ENCODE measurements around the gene RIC3. TPM values are rescaled to one million over a fixed set of nuclear protein-coding genes. Genes with fewer than 3 reads are reported as not detected.

Gene RIC3
- total RNA-seq, 2 experiments from 2014 or later: 7.8 to 9.4 TPM

- Mint-ChIP-seq H3K36me3 (ENCODE audit: low read depth) (no peaks in the 10 kb centered on the region), H3K27me3 (ENCODE audit: low read depth) (peaks cover 19% of the 10 kb centered on the region), H3K4me1 (ENCODE audit: low read depth) (no peaks in the 10 kb centered on the region), H3K9me3 (ENCODE audit: insufficient read depth) (no peaks in the 10 kb centered on the region), H3K4me3 (no peak overlapping the region), H3K27ac (no peak overlapping the region)
- ChIA-PET POLR2A (no interaction called here), CTCF (interaction anchor here (2.0 kb wide), 1 partner anchor 60 kb away, joined by 6 read pairs; the partner anchor contains the start of gene LMO1)
- ATAC-seq (no peak), DNase-seq (no peak)
Measured at GRCh38 chr11:8203414-8203715, 34.5 kb upstream of the RIC3 start.

GRCh38 chr11:8202516-8203413 is 33.9 kb upstream of the RIC3 start:
- ChIA-PET CTCF (interaction anchor here (2.0 kb wide), 1 partner anchor 61 kb away, joined by 6 read pairs; the partner anchor contains the start of gene LMO1), POLR2A (no interaction called here)
- H3K36me3 Mint-ChIP-seq (ENCODE audit: low read depth): no peaks in the 10 kb centered on the region
- H3K4me1 Mint-ChIP-seq (ENCODE audit: low read depth): no peaks in the 10 kb centered on the region
- H3K27me3 Mint-ChIP-seq (ENCODE audit: low read depth): peaks cover 17% of the 10 kb centered on the region
- H3K9me3 Mint-ChIP-seq (ENCODE audit: insufficient read depth): no peaks in the 10 kb centered on the region
- ATAC-seq: no peak
- H3K27ac Mint-ChIP-seq: no peak overlapping the region
- no peak overlapping the region for H3K4me3 Mint-ChIP-seq
- DNase-seq: no peak

- ChIA-PET POLR2A (no interaction called here), CTCF (no interaction called here)
- no peak overlapping the region for H3K27ac Mint-ChIP-seq
- no peak overlapping the region for H3K4me3 Mint-ChIP-seq
- DNase-seq: no peak
- no peaks in the 10 kb centered on the region for H3K9me3 Mint-ChIP-seq (ENCODE audit: insufficient read depth)
- no peaks in the 10 kb centered on the region for H3K4me1 Mint-ChIP-seq (ENCODE audit: low read depth)
- peaks cover 14% of the 10 kb centered on the region for H3K27me3 Mint-ChIP-seq (ENCODE audit: low read depth)
- no peak for ATAC-seq
- H3K36me3 Mint-ChIP-seq (ENCODE audit: low read depth): no peaks in the 10 kb centered on the region
Measured at GRCh38 chr11:8201644-8202365, 33.0 kb upstream of the RIC3 start.

GRCh38 chr11:8199676-8200075 is 30.9 kb upstream of the RIC3 start:
- ChIA-PET CTCF (no interaction called here), POLR2A (no interaction called here)
- Mint-ChIP-seq H3K4me3 (no peak overlapping the region), H3K9me3 (ENCODE audit: insufficient read depth) (no peaks in the 10 kb centered on the region), H3K27ac (no peak overlapping the region), H3K27me3 (ENCODE audit: low read depth) (peaks cover 6% of the 10 kb centered on the region), H3K36me3 (ENCODE audit: low read depth) (no peaks in the 10 kb centered on the region), H3K4me1 (ENCODE audit: low read depth) (no peaks in the 10 kb centered on the region)
- ATAC-seq (no peak), DNase-seq (no peak)

- peaks cover 5% of the 10 kb centered on the region for H3K27me3 Mint-ChIP-seq (ENCODE audit: low read depth)
- no peaks in the 10 kb centered on the region for H3K4me1 Mint-ChIP-seq (ENCODE audit: low read depth)
- DNase-seq (no peak), ATAC-seq (no peak)
- ChIA-PET CTCF (no interaction called here), POLR2A (no interaction called here)
- no peak overlapping the region for H3K4me3 Mint-ChIP-seq
- H3K9me3 Mint-ChIP-seq (ENCODE audit: insufficient read depth): no peaks in the 10 kb centered on the region
- H3K36me3 Mint-ChIP-seq (ENCODE audit: low read depth): no peaks in the 10 kb centered on the region
- H3K27ac Mint-ChIP-seq: no peak overlapping the region
Measured at GRCh38 chr11:8196749-8197148, 27.9 kb upstream of the RIC3 start.

- no peak overlapping the region for H3K27ac Mint-ChIP-seq
- ChIA-PET CTCF (interaction anchor here (1.2 to 2.1 kb wide), 2 partner anchors 26 to 68 kb away, joined by 3 to 7 read pairs; partner anchors contain the start of genes LMO1 and RIC3), POLR2A (no interaction called here)
- no peak overlapping the region for H3K4me3 Mint-ChIP-seq
- H3K27me3 Mint-ChIP-seq (ENCODE audit: low read depth): peaks cover 5% of the 10 kb centered on the region
- H3K4me1 Mint-ChIP-seq (ENCODE audit: low read depth): no peaks in the 10 kb centered on the region
- DNase-seq: no peak
- no peaks in the 10 kb centered on the region for H3K36me3 Mint-ChIP-seq (ENCODE audit: low read depth)
- H3K9me3 Mint-ChIP-seq (ENCODE audit: insufficient read depth): no peaks in the 10 kb centered on the region
- ATAC-seq: no peak
Measured at GRCh38 chr11:8194956-8195355, 26.1 kb upstream of the RIC3 start.

GRCh38 chr11:8192896-8193209 is 24.0 kb upstream of the RIC3 start:
- DNase-seq (no peak), ATAC-seq (peak; percentile 39)
- Mint-ChIP-seq H3K4me1 (ENCODE audit: low read depth) (no peaks in the 10 kb centered on the region), H3K27me3 (ENCODE audit: low read depth) (peaks cover 7% of the 10 kb centered on the region), H3K27ac (no peak overlapping the region), H3K36me3 (ENCODE audit: low read depth) (no peaks in the 10 kb centered on the region), H3K4me3 (no peak overlapping the region), H3K9me3 (ENCODE audit: insufficient read depth) (no peaks in the 10 kb centered on the region)
- ChIA-PET POLR2A (no interaction called here), CTCF (interaction anchor here (0.7 to 1.8 kb wide), 6 partner anchors 8 to 374 kb away, joined by 3 to 11 read pairs (median 4); partner anchors contain the start of genes LMO1 and RIC3)

- Mint-ChIP-seq H3K4me1 (ENCODE audit: low read depth) (no peaks in the 10 kb centered on the region), H3K4me3 (no peak overlapping the region), H3K36me3 (ENCODE audit: low read depth) (no peaks in the 10 kb centered on the region), H3K27ac (no peak overlapping the region), H3K27me3 (ENCODE audit: low read depth) (peaks cover 7% of the 10 kb centered on the region), H3K9me3 (ENCODE audit: insufficient read depth) (no peaks in the 10 kb centered on the region)
- ChIA-PET POLR2A (no interaction called here), CTCF (interaction anchor here (0.7 to 1.8 kb wide), 6 partner anchors 7 to 374 kb away, joined by 3 to 11 read pairs (median 4); partner anchors contain the start of genes LMO1 and RIC3)
- ATAC-seq (peak; percentile 70), DNase-seq (peak; percentile 58)
Measured at GRCh38 chr11:8192016-8192895, 23.4 kb upstream of the RIC3 start.

GRCh38 chr11:8190431-8190830 is 21.6 kb upstream of the RIC3 start:
- ATAC-seq (no peak), DNase-seq (no peak)
- no peaks in the 10 kb centered on the region for H3K4me1 Mint-ChIP-seq (ENCODE audit: low read depth)
- no peak overlapping the region for H3K27ac Mint-ChIP-seq
- H3K9me3 Mint-ChIP-seq (ENCODE audit: insufficient read depth): no peaks in the 10 kb centered on the region
- H3K36me3 Mint-ChIP-seq (ENCODE audit: low read depth): no peaks in the 10 kb centered on the region
- no peak overlapping the region for H3K4me3 Mint-ChIP-seq
- H3K27me3 Mint-ChIP-seq (ENCODE audit: low read depth): peaks cover 11% of the 10 kb centered on the region
- ChIA-PET POLR2A (no interaction called here), CTCF (interaction anchor here (0.6 to 1.1 kb wide), 2 partner anchors 9 to 377 kb away, joined by 3 to 5 read pairs; no protein-coding TSS in a partner anchor)

GRCh38 chr11:8186429-8186828 is 17.6 kb upstream of the RIC3 start:
- Mint-ChIP-seq H3K4me1 (ENCODE audit: low read depth) (no peaks in the 10 kb centered on the region), H3K36me3 (ENCODE audit: low read depth) (no peaks in the 10 kb centered on the region), H3K27me3 (ENCODE audit: low read depth) (peaks cover 22% of the 10 kb centered on the region), H3K27ac (no peak overlapping the region), H3K4me3 (no peak overlapping the region), H3K9me3 (ENCODE audit: insufficient read depth) (no peaks in the 10 kb centered on the region)
- ATAC-seq (no peak), DNase-seq (no peak)
- ChIA-PET CTCF (no interaction called here), POLR2A (no interaction called here)

- H3K9me3 Mint-ChIP-seq (ENCODE audit: insufficient read depth): no peaks in the 10 kb centered on the region
- no peak overlapping the region for H3K4me3 Mint-ChIP-seq
- no peaks in the 10 kb centered on the region for H3K4me1 Mint-ChIP-seq (ENCODE audit: low read depth)
- peaks cover 24% of the 10 kb centered on the region for H3K27me3 Mint-ChIP-seq (ENCODE audit: low read depth)
- POLR2A ChIA-PET: no interaction called here
- H3K36me3 Mint-ChIP-seq (ENCODE audit: low read depth): no peaks in the 10 kb centered on the region
- ATAC-seq (no peak), DNase-seq (no peak)
- no peak overlapping the region for H3K27ac Mint-ChIP-seq
- CTCF ChIA-PET: interaction anchor here (1.0 kb wide), 1 partner anchor 10 kb away, joined by 3 read pairs; no protein-coding TSS in a partner anchor
Measured at GRCh38 chr11:8183111-8183510, 14.3 kb upstream of the RIC3 start.

All from activated CD8-positive, alpha-beta T cell treated with anti-CD3 and anti-CD28 coated beads, Interleukin-2, amount 10 ng/mL, durations not matched to agents 7 days and 5 days (primary cell).